GM18951 (cell line): Measurements from ENCODE around the gene MGA.

Experiments used
- POLR2A ChIP-seq: IDR thresholded peaks from 4 replicates; pipeline ENCODE4 v1.6.1; 2011; ENCODE audit warnings: mild to moderate bottlenecking; ENCODE audit not compliant: insufficient read length, insufficient read depth; ENCODE audit errors: extremely low read depth
- in situ Hi-C: fragments of 300-500 bp; cut with MboI; formaldehyde crosslinking; loops from one replicate; pipeline ENCODE4 v1.12.0; 2022; ENCODE audit warnings: low sequenced_read_pairs, mixed read lengths, inconsistent platforms; ENCODE audit not compliant: unreplicated experiment

MGA gene

GRCh38 chr15:41660235-41661077, at the start of gene MGA:
Gene MGA (plus strand): TSS chr15:41660405.
- in situ Hi-C loops, result no loop called here
- TF ChIP-seq POLR2A, result peak; percentile 80

- TF ChIP-seq POLR2A, result no peak
- in situ Hi-C loops, result no loop called here
Observed at GRCh38 chr15:41620536-41621199, 39.5 kb upstream of the MGA start.

- in situ Hi-C loops, result no loop called here
- TF ChIP-seq POLR2A, result no peak
Observed at GRCh38 chr15:41621200-41622193, 38.7 kb upstream of the MGA start.

GRCh38 chr15:41622901-41623300, 37.3 kb upstream of the MGA start:
- TF ChIP-seq POLR2A, result no peak
- in situ Hi-C loops, result no loop called here

GRCh38 chr15:41627203-41627602, 33.0 kb upstream of the MGA start:
- TF ChIP-seq POLR2A, result no peak
- in situ Hi-C loops, result no loop called here

GRCh38 chr15:41629463-41629862, 30.7 kb upstream of the MGA start:
- in situ Hi-C loops, result no loop called here
- TF ChIP-seq POLR2A, result no peak

- in situ Hi-C loops, result no loop called here
- TF ChIP-seq POLR2A, result no peak
Observed at GRCh38 chr15:41629883-41630282, 30.3 kb upstream of the MGA start.

GRCh38 chr15:41630616-41631217, 29.5 kb upstream of the MGA start:
- TF ChIP-seq POLR2A, result no peak
- in situ Hi-C loops, result no loop called here

GRCh38 chr15:41631880-41632470, 28.2 kb upstream of the MGA start:
- no peak for TF ChIP-seq POLR2A
- in situ Hi-C loops, result no loop called here

GRCh38 chr15:41633609-41634008, 26.6 kb upstream of the MGA start:
- in situ Hi-C loops, result no loop called here
- no peak for TF ChIP-seq POLR2A

- in situ Hi-C loops, result no loop called here
- no peak for TF ChIP-seq POLR2A
Observed at GRCh38 chr15:41634072-41634626, 26.1 kb upstream of the MGA start.

GRCh38 chr15:41637086-41637485, 23.1 kb upstream of the MGA start:
- in situ Hi-C loops, result no loop called here
- TF ChIP-seq POLR2A, result no peak
